AG09319 (cell line): ENCODE measurements around the gene HOXA3.

ENCODE experiments used
- DNase-seq: peaks from one replicate; pipeline ENCODE4 v3.0.0-alpha.2; 2010; ENCODE audit warnings: low read depth; ENCODE audit errors: extremely low read depth
- CTCF ChIP-seq: IDR thresholded peaks from 2 replicates; pipeline ENCODE4 v1.5.1; 2011; ENCODE audit warnings: low read depth, mild to moderate bottlenecking, inconsistent platforms, low read length, moderate library complexity

HOXA3 gene

GRCh38 chr7:27108390-27109127 is 43.8 kb downstream of the HOXA3 start:
- TF ChIP-seq CTCF: no peak
- no peak for DNase-seq

DNA sequence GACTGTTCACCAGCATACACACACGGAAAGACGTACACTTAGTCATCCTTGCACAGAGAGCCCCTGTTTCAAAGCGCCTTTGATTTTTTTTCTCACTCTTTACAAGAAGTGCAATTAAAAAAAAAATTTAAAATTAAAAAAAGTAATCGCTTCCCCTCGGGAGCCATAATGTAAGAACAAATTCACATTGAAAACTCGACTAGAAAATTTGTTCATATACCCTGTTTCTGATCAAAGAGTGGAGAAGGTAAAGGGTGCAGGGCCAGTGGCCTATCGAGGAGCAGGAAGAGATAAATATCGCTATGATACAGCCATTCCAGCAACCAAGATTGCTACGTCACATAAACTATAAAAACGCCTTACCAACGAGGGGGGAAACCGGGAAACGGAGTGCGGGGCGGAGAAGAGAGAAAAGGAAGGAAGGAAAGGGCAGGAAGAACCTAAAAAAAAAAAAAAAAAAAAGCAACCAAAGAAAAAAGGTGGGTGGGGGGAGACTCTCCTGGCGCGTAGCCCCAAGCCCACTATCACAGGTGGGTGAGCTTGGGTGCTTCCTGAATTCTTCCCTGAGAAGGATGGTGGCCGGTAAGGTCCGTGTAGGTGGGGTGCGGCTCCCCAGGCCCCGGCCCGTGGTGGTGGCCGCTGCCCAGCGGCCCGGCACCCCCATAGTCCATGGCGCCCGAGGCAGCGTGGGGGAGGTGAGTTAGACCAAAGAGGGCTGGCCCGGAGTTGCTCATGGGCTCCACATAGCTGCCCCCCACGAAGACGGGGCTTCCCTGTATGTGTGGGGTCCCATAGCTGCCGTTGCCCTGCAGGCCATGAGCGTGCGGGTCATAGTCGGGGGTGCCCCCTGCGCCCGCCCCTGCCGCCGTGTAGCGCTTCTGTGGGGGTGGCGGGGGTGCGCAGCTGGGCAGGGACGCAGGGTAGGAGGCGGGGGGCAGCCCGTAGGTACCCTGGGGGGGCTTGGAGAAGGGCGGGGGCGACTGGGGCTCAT is 44.7 kb downstream of the HOXA3 start:
- DNase-seq: no peak
- TF ChIP-seq CTCF: no peak

DNA sequence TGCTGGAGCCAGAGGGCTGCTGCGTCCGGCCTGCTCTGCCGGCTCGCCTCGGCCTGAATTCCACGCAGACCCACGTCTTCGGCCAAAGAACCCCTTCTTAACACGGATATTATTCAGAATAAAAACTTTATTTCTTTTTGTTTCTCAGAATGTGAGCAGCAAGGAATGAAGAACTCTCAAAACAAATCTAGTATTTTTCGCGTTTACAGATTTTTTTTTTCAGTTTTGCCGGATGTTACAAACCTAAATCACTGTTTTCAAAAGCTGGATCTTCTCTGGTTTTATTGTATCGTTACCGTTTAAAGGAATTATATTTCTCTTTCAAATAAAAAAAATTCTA is 45.5 kb downstream of the HOXA3 start:
- DNase-seq: no peak
- no peak for TF ChIP-seq CTCF

- TF ChIP-seq CTCF: no peak
These were observed 46.0 kb downstream of the HOXA3 start for GRCh38 chr7:27106181-27106900.

DNA sequence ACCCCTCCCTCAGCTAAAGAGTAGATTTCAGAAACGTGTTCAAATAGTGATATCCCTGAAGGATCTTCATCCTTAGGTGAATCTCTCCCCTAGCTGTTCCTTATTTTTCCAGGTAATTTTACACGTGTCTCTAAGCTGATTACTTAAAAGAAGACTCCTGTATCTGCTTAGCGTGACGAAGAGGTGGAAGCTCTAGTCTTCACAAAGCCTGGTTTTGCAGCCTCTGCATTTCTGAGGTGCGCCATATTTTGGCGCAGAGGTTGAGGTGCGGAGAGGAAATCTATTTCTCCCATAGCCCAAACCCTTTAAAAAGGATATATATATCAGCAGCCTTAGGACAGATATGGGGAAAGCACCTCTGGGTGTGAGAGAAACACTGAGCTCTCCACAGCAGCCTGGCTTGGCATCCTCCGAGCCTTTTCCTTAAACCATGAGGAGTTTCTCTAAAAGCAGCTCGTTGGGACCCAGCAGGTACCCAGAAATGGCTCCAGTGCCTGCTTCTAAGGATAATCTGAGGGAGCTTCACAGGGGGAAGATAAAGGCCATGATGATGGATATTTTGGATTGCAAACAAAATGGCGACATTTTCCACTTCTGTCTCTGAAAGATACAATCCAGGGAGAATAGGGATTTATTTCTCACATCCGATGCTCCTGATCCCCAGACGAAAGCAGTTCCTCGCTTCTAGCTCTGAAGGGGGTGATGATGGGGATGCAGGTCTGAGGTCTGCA is 46.9 kb downstream of the HOXA3 start:
- DNase-seq: no peak
- no peak for TF ChIP-seq CTCF

More at GRCh38 chr7:27106181-27106900, 46.0 kb downstream of the HOXA3 start:
- DNase-seq: no peak

DNA sequence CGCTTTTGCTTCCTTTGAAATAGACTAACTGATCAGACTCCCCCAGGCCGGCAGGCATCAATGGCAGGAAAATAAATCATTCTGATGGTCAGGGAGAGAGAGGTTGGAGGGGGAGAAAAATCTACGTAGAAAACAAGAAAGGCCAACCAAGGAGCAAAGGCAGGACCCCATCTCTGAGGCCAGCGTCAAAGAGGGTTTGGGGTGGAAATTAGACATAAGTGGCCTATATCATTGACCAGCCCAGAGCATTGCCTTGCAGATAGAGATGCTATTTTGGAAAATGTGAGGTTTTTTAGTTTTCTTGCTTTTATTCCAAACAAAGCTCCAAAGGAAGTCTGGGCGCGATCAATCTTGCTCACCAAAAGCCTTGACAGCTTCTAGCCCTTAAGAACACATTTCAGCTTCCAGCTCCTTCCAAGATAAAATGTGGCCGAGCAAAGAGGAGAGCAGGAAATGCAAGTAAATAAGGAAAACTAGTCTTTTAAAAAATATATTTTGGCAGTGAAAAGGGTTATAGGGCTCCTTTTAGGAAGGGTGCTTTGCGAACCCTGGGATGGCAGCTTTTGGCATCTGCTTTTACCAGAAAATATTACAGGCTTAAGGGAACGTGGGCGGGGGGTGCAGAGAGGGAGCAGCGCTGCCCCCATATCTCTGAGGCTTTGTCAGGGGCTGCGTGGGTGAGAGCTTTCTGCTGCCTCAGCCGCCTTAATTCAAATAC is 47.9 kb downstream of the HOXA3 start:
- no peak for DNase-seq
- TF ChIP-seq CTCF: no peak
